ENCODE results near the gene COL25A1.
"Not testable (repeated sequence)": the region's sequence is repeated elsewhere in the genome, so short reads cannot be mapped to it uniquely, and the experiment has no call there.

Gene COL25A1

DNA sequence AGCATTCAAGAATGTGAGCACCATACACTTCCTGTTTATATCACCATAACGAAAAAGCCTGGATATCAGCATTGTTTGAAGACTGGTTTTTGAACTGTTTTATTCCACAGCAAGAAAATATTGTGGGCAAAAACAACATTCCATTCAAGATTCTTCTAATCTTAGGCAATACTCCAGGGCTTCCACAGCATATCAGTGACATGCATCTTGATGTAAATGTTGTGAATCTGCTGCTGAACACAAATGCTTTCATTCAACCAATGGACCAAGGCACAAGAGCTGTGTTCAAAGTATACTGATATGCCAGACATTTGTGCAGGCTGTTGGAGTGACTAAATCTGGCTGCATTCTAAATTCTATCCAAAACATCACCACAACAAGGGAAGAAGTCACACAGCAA is 279.5 kb downstream of the COL25A1 start:
- ChIA-PET CTCF (interaction anchor here (1.0 kb wide), 1 partner anchor 17 kb away, joined by 3 read pairs; no protein-coding TSS in a partner anchor), POLR2A (no interaction called here)
- TF ChIP-seq, protein P1, sequence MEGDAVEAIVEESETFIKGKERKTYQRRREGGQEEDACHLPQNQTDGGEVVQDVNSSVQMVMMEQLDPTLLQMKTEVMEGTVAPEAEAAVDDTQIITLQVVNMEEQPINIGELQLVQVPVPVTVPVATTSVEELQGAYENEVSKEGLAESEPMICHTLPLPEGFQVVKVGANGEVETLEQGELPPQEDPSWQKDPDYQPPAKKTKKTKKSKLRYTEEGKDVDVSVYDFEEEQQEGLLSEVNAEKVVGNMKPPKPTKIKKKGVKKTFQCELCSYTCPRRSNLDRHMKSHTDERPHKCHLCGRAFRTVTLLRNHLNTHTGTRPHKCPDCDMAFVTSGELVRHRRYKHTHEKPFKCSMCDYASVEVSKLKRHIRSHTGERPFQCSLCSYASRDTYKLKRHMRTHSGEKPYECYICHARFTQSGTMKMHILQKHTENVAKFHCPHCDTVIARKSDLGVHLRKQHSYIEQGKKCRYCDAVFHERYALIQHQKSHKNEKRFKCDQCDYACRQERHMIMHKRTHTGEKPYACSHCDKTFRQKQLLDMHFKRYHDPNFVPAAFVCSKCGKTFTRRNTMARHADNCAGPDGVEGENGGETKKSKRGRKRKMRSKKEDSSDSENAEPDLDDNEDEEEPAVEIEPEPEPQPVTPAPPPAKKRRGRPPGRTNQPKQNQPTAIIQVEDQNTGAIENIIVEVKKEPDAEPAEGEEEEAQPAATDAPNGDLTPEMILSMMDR (IDR thresholded peaks at IDR 0.05; ENCODE audit: control extremely low read depth, extremely low read depth, low read depth, missing control alignments), result no peak

DNA sequence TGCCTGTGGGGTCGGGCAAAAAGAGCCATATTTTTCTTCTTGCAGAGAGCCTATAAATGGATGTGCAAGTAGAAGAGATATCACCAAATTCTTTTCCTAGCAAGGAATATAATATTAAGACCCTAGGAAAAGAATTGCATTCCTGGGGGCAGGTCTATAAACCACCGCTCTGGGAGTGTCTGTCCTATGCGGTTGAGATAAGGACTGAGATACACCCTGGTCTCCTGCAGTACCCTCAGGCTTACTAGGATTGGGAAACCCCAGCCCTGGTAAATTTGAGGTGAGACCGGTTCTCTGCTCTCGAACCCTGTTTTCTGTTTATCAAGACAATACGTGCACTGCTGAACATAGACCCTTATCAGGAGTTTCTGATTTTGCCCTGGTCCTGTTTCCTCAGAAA is 280.8 kb downstream of the COL25A1 start:
- DNase-seq (ENCODE audit: extremely low spot score); CTCF ChIA-PET; POLR2A ChIA-PET: not testable (repeated sequence)

More for the DNA sequence above, 279.5 kb downstream of the COL25A1 start:
- no peak for DNase-seq (ENCODE audit: extremely low spot score)

DNA sequence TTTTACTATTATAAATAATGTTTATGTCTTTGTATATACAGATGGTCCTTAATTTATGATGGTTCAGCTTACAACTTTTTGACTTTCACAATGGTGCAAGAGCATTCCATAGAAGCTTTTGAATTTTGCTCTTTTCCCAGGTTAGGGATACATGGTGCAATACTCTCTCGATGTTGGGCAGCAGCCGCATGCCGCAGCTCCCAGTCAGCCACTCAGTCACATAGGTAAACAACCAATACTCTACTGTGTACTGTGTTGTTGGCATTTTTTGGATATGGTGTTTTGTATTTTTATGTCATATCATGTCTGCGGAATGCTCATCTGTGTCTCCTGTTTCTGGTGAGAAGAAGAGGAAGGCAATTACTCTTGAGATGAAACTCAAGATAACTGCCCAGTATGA is 281.6 kb downstream of the COL25A1 start:
- no peak for DNase-seq (ENCODE audit: extremely low spot score)
- TF ChIP-seq, protein P1 (IDR thresholded peaks at IDR 0.05; ENCODE audit: control extremely low read depth, extremely low read depth, low read depth, missing control alignments), result no peak
- ChIA-PET CTCF (interaction anchor here (1.1 kb wide), 1 partner anchor 16 kb away, joined by 5 read pairs; no protein-coding TSS in a partner anchor), POLR2A (no interaction called here)

DNA sequence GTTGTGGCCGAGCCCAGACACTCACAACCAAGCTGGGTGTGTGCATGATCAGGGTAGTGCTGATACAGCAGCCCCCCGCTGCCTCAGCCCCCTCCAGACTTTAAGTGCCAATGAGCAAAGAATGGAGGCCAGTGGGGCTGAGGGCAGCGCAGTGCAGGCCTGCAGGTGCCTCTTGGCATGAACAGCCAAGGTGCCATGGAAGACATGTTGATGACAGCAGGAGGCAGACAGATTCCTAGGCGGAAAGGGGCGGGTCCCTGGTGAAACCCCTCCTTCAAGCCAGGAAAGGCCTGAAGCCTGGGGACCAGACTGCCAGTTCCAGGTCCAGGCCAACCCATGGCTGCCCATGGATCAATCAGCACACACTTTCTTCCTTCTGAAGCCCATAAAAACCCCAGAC is 286.3 kb downstream of the COL25A1 start:
- CTCF ChIA-PET, result interaction anchor here (1.1 to 1.3 kb wide), 3 partner anchors 8 to 19 kb away, joined by 3 to 4 read pairs (median 3); no protein-coding TSS in a partner anchor
- POLR2A ChIA-PET, result no interaction called here
- TF ChIP-seq, protein P1 (IDR thresholded peaks at IDR 0.05; ENCODE audit: control extremely low read depth, extremely low read depth, low read depth, missing control alignments), result no peak
- DNase-seq (ENCODE audit: extremely low spot score), result no peak

DNA sequence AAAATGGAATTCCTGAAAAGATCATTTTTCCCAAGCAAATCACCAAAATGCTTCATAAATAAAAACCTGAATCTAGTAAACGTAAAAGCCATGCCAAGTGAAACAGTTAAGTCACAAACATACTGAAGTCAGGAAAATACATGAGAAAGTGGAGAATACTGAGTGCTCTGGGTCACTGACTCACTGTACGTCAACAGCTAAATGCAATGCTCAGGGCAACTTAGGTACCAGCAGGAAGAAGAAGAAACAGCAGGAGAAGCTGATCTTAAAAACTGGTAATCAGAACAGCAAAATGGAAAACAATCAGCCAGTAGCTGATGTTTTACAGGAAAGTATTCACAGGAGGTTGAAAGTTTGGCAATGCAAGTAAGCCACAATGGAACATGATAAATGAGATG is 287.0 kb downstream of the COL25A1 start:
- no peak for DNase-seq (ENCODE audit: extremely low spot score)
- ChIA-PET CTCF (interaction anchor here (1.1 kb wide), 1 partner anchor 9 kb away, joined by 3 read pairs; no protein-coding TSS in a partner anchor), POLR2A (no interaction called here)
- TF ChIP-seq, protein P1 (IDR thresholded peaks at IDR 0.05; ENCODE audit: control extremely low read depth, extremely low read depth, low read depth, missing control alignments), result no peak

DNA sequence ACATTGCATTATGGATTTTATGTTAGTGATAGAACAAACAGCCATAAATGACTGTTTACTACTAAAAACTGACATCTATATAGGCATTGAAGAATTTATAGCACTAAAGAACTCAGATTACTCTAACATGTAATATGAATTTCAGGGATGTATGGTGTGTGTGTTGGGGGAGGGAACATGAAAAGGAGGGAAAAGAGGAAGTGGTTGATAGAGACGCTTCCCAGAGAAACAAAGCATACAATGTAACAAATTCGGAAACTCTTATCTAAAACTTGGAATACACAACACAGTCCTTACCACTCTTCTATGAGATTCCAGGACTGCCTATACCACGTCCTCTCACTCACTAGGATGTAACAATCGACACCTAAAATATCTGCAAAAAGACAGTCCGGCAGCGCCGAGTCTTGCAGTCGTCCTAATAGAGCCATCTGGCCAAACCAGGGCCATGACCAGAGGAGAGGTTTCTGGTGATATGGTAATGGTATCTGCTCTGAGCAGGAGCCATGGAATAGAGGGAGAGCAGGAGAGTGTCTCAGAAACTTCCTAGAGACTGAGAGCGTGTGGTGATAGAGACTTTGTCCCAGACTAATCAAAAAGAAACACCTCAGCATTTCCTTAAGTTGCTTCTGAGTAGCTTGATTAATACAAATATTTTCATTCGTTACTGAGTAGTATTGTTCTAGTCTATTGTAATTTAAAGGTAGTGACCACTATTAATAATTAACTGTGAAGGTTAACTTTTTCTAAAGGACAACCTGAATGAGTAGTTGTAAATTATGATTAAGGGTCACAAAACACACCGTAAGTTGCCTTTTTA is 287.7 kb downstream of the COL25A1 start:
- DNase-seq (ENCODE audit: extremely low spot score), result no peak
- ChIA-PET POLR2A (no interaction called here), CTCF (no interaction called here)
- TF ChIP-seq, protein P1 (IDR thresholded peaks at IDR 0.05; ENCODE audit: control extremely low read depth, extremely low read depth, low read depth, missing control alignments), result no peak

DNA sequence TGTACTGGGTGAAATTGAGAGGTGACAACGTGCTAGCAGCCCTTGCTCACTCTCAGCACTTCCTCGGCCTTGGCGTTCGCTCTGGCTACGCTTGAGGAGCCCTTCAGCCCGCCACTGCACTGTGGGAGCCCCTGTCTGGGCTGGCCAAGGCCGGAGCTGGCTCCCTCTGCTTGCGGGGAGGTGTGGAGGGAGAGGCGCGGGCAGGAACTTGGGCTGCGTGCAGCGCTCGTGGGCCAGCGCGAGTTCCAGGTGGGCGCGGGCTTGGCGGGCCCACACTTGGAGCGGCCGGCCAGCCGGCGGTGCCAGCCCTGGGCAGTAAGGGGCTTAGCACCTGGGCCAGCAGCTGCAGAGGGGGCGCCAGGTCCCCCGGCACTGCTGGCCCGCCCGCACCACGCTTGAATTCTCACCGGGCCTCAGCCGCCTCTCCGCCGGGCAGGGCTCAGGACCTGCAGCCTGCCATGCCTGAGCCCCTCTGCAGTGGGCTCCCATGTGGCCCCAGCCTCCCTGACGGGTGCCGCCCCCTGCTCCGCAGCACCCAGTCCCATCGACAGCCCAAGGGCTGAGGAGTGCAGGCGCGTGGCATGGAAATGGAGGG is 290.1 kb downstream of the COL25A1 start:
- CTCF ChIA-PET, result interaction anchor here (1.0 to 1.3 kb wide), 2 partner anchors 13 to 17 kb away, joined by 3 to 5 read pairs; no protein-coding TSS in a partner anchor
- TF ChIP-seq, protein P1 (IDR thresholded peaks at IDR 0.05; ENCODE audit: control extremely low read depth, extremely low read depth, low read depth, missing control alignments), result no peak
- DNase-seq (ENCODE audit: extremely low spot score), result no peak
- POLR2A ChIA-PET, result no interaction called here
